Right lobe of liver (tissue), 4 donors: Measurements from ENCODE around the gene DHRSX.

Experiments
- CTCF ChIP-seq, 4 donors: fragments of 200-600 bp in 3 of 4; fragments of 450-650 bp in 1 of 4; IDR thresholded peaks; one replicate each; pipeline versions ENCODE4 v1.5.1 to v1.8.0; 2016 to 2022; ENCODE audit warnings: antibody characterized with exemption in 4 of 4, mild to moderate bottlenecking in 2 of 4
- POLR2A ChIP-seq: fragments of 450-650 bp; IDR thresholded peaks from one replicate; pipeline ENCODE4 v1.6.1; 2017; ENCODE audit warnings: antibody characterized with exemption, mild to moderate bottlenecking
- donor health status: DM: no; HTN: no; CAD: no.
- donor health status: DM: no; HTN: no; CAD: no.
- donor health status: DM: no; HTN: yes; CAD: no.

- TF ChIP-seq CTCF (IDR thresholded peaks at IDR 0.05) (no peak), POLR2A (no peak)
Measured at GRCh38 chrX:2507196-2507595, 6.4 kb upstream of the DHRSX start.
